ENCODE results near the gene ERBB4.

DNA sequence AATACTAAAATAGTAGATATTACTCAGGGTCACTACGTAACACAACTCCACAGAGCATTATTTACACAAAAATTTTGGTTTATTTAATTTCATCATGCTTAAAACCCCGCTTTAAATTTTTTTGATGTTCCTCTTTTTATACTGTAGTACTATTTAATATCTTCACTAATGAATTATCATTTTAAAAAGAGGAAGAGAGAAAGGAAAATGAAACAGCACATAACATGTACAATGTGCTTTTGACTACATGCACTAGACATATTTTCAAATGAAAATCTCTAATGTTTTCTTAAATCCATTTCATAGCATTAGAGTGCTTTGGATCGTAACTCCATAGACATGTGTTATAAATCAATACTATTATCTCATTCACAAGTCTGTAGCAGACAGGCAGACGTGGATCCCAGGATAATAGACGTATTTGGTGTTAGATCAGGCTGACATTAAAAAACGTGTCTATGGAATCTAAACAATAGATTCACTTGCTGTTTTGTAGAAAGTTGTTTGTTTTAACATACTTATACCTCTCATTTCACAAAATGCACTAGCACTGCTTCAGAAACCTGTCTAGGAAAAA is 1085.2 kb downstream of the ERBB4 start:
- TF ChIP-seq TCF7L2 (IDR thresholded peaks at IDR 0.05; ENCODE audit: low read depth, low read length) (no peak), POLR2AphosphoS5 (IDR thresholded peaks at IDR 0.05; ENCODE audit: low read depth, low read length) (no peak)
- TF ChIP-seq, protein P1, sequence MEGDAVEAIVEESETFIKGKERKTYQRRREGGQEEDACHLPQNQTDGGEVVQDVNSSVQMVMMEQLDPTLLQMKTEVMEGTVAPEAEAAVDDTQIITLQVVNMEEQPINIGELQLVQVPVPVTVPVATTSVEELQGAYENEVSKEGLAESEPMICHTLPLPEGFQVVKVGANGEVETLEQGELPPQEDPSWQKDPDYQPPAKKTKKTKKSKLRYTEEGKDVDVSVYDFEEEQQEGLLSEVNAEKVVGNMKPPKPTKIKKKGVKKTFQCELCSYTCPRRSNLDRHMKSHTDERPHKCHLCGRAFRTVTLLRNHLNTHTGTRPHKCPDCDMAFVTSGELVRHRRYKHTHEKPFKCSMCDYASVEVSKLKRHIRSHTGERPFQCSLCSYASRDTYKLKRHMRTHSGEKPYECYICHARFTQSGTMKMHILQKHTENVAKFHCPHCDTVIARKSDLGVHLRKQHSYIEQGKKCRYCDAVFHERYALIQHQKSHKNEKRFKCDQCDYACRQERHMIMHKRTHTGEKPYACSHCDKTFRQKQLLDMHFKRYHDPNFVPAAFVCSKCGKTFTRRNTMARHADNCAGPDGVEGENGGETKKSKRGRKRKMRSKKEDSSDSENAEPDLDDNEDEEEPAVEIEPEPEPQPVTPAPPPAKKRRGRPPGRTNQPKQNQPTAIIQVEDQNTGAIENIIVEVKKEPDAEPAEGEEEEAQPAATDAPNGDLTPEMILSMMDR (IDR thresholded peaks at IDR 0.05) = no peak
